Adrenal gland (tissue), 5 donors: ENCODE results near the gene TANC1.

Source experiments
- POLR2A ChIP-seq, 2 donors: fragments of 450-650 bp; IDR thresholded peaks; one replicate each; pipeline ENCODE4 v1.6.1; 2017; ENCODE audit warnings: antibody characterized with exemption in 2 of 2, mild to moderate bottlenecking in 2 of 2, moderate library complexity in 1 of 2
- TF ChIP-seq, protein P1 (sequence below), 6 experiments: fragments of 450-650 bp in 4 of 6; fragments of 200-600 bp in 2 of 6; sonication (generic) in 1 of 6; IDR thresholded peaks; 1 replicate in 5 of 6; 2 replicates in 1 of 6; pipeline versions ENCODE4 v1.5.1 to v1.8.0; 2016 to 2021; ENCODE audit warnings: antibody characterized with exemption in 6 of 6, mild to moderate bottlenecking in 2 of 6, moderate library complexity in 1 of 6
- donor health status: DM: no; HTN: no; CAD: no.

DNA sequence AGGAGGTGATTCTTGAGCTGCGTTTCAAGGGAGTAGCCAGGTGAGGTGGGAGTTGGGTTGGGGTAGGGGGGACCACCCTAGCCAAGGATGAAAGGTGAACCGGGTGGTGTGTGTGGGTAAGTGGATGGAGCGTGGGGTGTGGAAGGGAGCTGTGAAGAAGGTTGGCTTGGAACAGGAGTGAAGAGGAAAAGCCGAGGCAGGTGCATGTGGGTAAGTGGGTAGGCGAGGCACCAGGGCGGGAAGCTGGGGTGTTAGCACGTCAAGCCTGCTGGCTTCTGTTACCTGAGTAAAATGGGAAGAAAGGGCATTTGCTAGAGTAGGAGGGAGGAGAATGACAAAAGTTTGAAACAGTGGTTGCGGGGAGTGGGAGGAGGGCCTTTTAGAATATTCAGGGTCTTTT lies 31.6 kb downstream of the TANC1 start:
- TF ChIP-seq POLR2A (IDR thresholded peaks at IDR 0.05) = no peak
- TF ChIP-seq, protein P1, sequence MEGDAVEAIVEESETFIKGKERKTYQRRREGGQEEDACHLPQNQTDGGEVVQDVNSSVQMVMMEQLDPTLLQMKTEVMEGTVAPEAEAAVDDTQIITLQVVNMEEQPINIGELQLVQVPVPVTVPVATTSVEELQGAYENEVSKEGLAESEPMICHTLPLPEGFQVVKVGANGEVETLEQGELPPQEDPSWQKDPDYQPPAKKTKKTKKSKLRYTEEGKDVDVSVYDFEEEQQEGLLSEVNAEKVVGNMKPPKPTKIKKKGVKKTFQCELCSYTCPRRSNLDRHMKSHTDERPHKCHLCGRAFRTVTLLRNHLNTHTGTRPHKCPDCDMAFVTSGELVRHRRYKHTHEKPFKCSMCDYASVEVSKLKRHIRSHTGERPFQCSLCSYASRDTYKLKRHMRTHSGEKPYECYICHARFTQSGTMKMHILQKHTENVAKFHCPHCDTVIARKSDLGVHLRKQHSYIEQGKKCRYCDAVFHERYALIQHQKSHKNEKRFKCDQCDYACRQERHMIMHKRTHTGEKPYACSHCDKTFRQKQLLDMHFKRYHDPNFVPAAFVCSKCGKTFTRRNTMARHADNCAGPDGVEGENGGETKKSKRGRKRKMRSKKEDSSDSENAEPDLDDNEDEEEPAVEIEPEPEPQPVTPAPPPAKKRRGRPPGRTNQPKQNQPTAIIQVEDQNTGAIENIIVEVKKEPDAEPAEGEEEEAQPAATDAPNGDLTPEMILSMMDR (IDR thresholded peaks at IDR 0.05) = no peak
